A549 (cell line): ENCODE data around the gene NDUFB7. TPM values are rescaled to one million over a fixed set of nuclear protein-coding genes. Genes with fewer than 3 reads are reported as not detected.

Experiments
- CBX8 ChIP-seq: fragments of 200-600 bp; sonication (generic); IDR thresholded peaks from 2 replicates; pipeline ENCODE4 v1.6.1; 2016
- CHD4 ChIP-seq: fragments of 200-600 bp; sonication (generic); IDR thresholded peaks from 2 replicates; pipeline ENCODE4 v1.6.1; 2016; ENCODE audit warnings: antibody characterized with exemption, mild to moderate bottlenecking, borderline replicate concordance
- ESRRA ChIP-seq: fragments of 150-350 bp; IDR thresholded peaks from 2 replicates; pipeline ENCODE4 v1.6.1; 2014; ENCODE audit warnings: mild to moderate bottlenecking, low read length, borderline replicate concordance
- FOXS1 ChIP-seq: fragments of 250-450 bp; sonication (Bioruptor Pico); IDR thresholded peaks from 2 replicates; pipeline ENCODE4 v1.5.0; 2020; ENCODE audit warnings: mild to moderate bottlenecking, moderate library complexity
- HEYL ChIP-seq: fragments of 250-450 bp; sonication (Bioruptor Pico); IDR thresholded peaks from 2 replicates; pipeline ENCODE4 v1.8.0; 2021; ENCODE audit warnings: mild to moderate bottlenecking, moderate library complexity
- HOXB13 ChIP-seq: fragments of 250-450 bp; sonication (Bioruptor Pico); IDR thresholded peaks from 2 replicates; pipeline ENCODE4 v1.5.0; 2020; ENCODE audit warnings: low read depth, mild to moderate bottlenecking, moderate library complexity
- JUNB ChIP-seq: fragments of >200 bp; sonication (Bioruptor Twin); formaldehyde crosslinking; IDR thresholded peaks from 2 replicates; pipeline ENCODE4 v1.6.1; 2016
- KDM1A ChIP-seq: fragments of 200-600 bp; sonication (generic); IDR thresholded peaks from 2 replicates; pipeline ENCODE4 v1.6.1; 2016; ENCODE audit warnings: low read depth, mild to moderate bottlenecking
- NPAS2 ChIP-seq: fragments of 250-450 bp; sonication (Bioruptor Pico); IDR thresholded peaks from 2 replicates; pipeline ENCODE4 v1.8.0; 2022; ENCODE audit warnings: mild to moderate bottlenecking, moderate library complexity, borderline replicate concordance
- RAD21 ChIP-seq, 2 experiments: fragments of >200 bp in 1 of 2; sonication (Bioruptor Twin) in 1 of 2; formaldehyde crosslinking in 1 of 2; IDR thresholded peaks in 1 of 2; conservative IDR thresholded peaks in 1 of 2; 2 replicates in 1 of 2; 3 replicates in 1 of 2; pipeline ENCODE4 v1.6.1; 2012 to 2018; ENCODE audit warnings: inconsistent platforms in 1 of 2
- TP53 ChIP-seq: fragments of 250-450 bp; sonication (Bioruptor Pico); IDR thresholded peaks from 2 replicates; pipeline ENCODE4 v1.5.0; 2021; ENCODE audit warnings: mild to moderate bottlenecking, moderate library complexity
- ZC3H11A ChIP-seq: fragments of 450-650 bp; IDR thresholded peaks from 2 replicates; pipeline ENCODE4 v1.6.1; 2014; ENCODE audit warnings: antibody characterized with exemption, mild to moderate bottlenecking
- polyA plus RNA-seq, 4 experiments: library from polyadenylated mRNA; depleted of rRNA in 3 of 4; stranded (reverse); fragments of >200 nt; fragmentation: RNase III in 1 of 4; extraction: RNeasy Plus Mini Kit Qiagen cat#74134 plus additional on column Dnase treatment in 1 of 4; gene quantifications; 2 replicates in 3 of 4; 3 replicates in 1 of 4; pipeline ENCODE4 v1.2.3, GENCODE V29; 2011 to 2017
- TF ChIP-seq, protein P1 (sequence below): fragments of 200-600 bp; sonication (generic); IDR thresholded peaks from 2 replicates; pipeline ENCODE4 v1.6.1; 2016; ENCODE audit warnings: antibody characterized with exemption, mild to moderate bottlenecking, moderate library complexity
- TF ChIP-seq, protein P2 (sequence below): fragments of >200 bp; sonication (Bioruptor Twin); formaldehyde crosslinking; IDR thresholded peaks from 3 replicates; pipeline ENCODE4 v1.5.1; 2016
- TF ChIP-seq, protein P3 (sequence below): fragments of 250-450 bp; sonication (Bioruptor Pico); IDR thresholded peaks from 2 replicates; pipeline ENCODE4 v1.5.0; 2021; ENCODE audit warnings: mild to moderate bottlenecking, moderate library complexity, borderline replicate concordance
- TF ChIP-seq, protein P4 (sequence below): IDR thresholded peaks from 2 replicates; pipeline ENCODE4 v1.6.1; 2012
- TF ChIP-seq, protein P5 (sequence below): fragments of 250-450 bp; sonication (Bioruptor Pico); IDR thresholded peaks from 2 replicates; pipeline ENCODE4 v1.5.0; 2020; ENCODE audit warnings: low read depth, mild to moderate bottlenecking, moderate library complexity

Gene NDUFB7
- polyA plus RNA-seq, 2 of the 4 experiments (the other 2 are of a cell fraction): 82.3 to 158 TPM

DNA sequence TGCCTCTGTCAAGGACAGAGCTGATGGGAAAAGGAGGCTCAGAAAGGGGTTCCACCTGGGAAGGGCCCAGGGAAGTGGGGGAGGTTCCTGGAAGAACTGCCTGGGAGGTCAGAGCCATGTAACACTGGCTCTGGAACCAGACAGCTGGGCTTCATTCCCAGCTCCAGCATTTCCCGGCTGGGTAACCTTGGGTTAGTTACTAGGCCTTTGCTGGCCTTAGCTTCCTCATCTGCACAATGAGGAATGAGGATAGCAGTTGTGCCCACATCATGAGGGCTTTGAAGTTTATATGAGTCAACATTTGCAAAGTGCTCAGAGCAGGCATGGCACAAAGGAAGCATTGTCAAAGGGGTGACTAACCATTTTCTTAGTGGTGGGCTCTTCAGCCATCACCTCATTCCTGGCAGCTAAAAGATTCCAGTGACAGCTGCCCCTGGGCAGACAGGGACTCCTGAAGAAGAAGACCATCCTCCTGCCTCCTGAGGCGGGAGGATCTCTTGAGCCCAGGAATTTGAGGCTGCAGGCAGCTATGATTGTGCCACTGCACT lies 51.9 kb downstream of the NDUFB7 start (continued):
- TF ChIP-seq, protein P1, sequence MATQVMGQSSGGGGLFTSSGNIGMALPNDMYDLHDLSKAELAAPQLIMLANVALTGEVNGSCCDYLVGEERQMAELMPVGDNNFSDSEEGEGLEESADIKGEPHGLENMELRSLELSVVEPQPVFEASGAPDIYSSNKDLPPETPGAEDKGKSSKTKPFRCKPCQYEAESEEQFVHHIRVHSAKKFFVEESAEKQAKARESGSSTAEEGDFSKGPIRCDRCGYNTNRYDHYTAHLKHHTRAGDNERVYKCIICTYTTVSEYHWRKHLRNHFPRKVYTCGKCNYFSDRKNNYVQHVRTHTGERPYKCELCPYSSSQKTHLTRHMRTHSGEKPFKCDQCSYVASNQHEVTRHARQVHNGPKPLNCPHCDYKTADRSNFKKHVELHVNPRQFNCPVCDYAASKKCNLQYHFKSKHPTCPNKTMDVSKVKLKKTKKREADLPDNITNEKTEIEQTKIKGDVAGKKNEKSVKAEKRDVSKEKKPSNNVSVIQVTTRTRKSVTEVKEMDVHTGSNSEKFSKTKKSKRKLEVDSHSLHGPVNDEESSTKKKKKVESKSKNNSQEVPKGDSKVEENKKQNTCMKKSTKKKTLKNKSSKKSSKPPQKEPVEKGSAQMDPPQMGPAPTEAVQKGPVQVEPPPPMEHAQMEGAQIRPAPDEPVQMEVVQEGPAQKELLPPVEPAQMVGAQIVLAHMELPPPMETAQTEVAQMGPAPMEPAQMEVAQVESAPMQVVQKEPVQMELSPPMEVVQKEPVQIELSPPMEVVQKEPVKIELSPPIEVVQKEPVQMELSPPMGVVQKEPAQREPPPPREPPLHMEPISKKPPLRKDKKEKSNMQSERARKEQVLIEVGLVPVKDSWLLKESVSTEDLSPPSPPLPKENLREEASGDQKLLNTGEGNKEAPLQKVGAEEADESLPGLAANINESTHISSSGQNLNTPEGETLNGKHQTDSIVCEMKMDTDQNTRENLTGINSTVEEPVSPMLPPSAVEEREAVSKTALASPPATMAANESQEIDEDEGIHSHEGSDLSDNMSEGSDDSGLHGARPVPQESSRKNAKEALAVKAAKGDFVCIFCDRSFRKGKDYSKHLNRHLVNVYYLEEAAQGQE: no peak
- no peak for TF ChIP-seq CBX8
- TF ChIP-seq ZC3H11A: no peak
- no peak for TF ChIP-seq CHD4
- TF ChIP-seq HEYL (CRISPR knock-in tag): no peak
- TF ChIP-seq, protein P2, sequence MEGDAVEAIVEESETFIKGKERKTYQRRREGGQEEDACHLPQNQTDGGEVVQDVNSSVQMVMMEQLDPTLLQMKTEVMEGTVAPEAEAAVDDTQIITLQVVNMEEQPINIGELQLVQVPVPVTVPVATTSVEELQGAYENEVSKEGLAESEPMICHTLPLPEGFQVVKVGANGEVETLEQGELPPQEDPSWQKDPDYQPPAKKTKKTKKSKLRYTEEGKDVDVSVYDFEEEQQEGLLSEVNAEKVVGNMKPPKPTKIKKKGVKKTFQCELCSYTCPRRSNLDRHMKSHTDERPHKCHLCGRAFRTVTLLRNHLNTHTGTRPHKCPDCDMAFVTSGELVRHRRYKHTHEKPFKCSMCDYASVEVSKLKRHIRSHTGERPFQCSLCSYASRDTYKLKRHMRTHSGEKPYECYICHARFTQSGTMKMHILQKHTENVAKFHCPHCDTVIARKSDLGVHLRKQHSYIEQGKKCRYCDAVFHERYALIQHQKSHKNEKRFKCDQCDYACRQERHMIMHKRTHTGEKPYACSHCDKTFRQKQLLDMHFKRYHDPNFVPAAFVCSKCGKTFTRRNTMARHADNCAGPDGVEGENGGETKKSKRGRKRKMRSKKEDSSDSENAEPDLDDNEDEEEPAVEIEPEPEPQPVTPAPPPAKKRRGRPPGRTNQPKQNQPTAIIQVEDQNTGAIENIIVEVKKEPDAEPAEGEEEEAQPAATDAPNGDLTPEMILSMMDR: no peak
- TF ChIP-seq, protein P3, sequence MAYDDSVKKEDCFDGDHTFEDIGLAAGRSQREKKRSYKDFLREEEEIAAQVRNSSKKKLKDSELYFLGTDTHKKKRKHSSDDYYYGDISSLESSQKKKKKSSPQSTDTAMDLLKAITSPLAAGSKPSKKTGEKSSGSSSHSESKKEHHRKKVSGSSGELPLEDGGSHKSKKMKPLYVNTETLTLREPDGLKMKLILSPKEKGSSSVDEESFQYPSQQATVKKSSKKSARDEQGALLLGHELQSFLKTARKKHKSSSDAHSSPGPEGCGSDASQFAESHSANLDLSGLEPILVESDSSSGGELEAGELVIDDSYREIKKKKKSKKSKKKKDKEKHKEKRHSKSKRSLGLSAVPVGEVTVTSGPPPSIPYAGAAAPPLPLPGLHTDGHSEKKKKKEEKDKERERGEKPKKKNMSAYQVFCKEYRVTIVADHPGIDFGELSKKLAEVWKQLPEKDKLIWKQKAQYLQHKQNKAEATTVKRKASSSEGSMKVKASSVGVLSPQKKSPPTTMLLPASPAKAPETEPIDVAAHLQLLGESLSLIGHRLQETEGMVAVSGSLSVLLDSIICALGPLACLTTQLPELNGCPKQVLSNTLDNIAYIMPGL (CRISPR knock-in tag): no peak
- TF ChIP-seq KDM1A: no peak
- TF ChIP-seq, protein P4, sequence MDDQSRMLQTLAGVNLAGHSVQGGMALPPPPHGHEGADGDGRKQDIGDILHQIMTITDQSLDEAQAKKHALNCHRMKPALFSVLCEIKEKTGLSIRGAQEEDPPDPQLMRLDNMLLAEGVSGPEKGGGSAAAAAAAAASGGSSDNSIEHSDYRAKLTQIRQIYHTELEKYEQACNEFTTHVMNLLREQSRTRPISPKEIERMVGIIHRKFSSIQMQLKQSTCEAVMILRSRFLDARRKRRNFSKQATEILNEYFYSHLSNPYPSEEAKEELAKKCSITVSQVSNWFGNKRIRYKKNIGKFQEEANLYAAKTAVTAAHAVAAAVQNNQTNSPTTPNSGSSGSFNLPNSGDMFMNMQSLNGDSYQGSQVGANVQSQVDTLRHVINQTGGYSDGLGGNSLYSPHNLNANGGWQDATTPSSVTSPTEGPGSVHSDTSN: no peak
- TF ChIP-seq RAD21 (conservative IDR thresholded peaks at IDR 0.05 in 1 of 2, IDR thresholded peaks at IDR 0.05 in 1 of 2): no peak
- no peak for TF ChIP-seq TP53 (CRISPR knock-in tag)
- peak; percentile 50; the same call in 1 of the 2 replicates for TF ChIP-seq JUNB
- TF ChIP-seq HOXB13: no peak
- TF ChIP-seq NPAS2: no peak
- TF ChIP-seq, protein P5, sequence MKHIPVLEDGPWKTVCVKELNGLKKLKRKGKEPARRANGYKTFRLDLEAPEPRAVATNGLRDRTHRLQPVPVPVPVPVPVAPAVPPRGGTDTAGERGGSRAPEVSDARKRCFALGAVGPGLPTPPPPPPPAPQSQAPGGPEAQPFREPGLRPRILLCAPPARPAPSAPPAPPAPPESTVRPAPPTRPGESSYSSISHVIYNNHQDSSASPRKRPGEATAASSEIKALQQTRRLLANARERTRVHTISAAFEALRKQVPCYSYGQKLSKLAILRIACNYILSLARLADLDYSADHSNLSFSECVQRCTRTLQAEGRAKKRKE (CRISPR knock-in tag): no peak
- TF ChIP-seq FOXS1 (CRISPR knock-in tag): no peak
- no peak for TF ChIP-seq ESRRA
